Measurements from ENCODE around the gene ZGRF1. TPM values are rescaled to one million over a fixed set of nuclear protein-coding genes. Genes with fewer than 3 reads are reported as not detected.

Gene ZGRF1
- polyA plus RNA-seq, 1 donor from 2014 or later: 18.0 TPM

- no peaks in the 10 kb centered on the region for H3K79me2 ChIP-seq (replicated peaks; ENCODE audit: insufficient read depth, low read length)
- H3F3A ChIP-seq (ENCODE audit: insufficient read depth, low read length, poor library complexity, severe bottlenecking): no peaks in the 10 kb centered on the region
- H3K36me3 ChIP-seq (ENCODE audit: insufficient read depth, low read length): no peaks in the 10 kb centered on the region
- no peak overlapping the region for H3K27ac ChIP-seq (ENCODE audit: low read length)
- H3K4me2 ChIP-seq (ENCODE audit: low read length): no peak overlapping the region
- H4K20me1 ChIP-seq (ENCODE audit: insufficient read depth): no peaks in the 10 kb centered on the region
- no peak overlapping the region for H3K4me3 ChIP-seq (ENCODE audit: low read length)
- no peak overlapping the region for H2AFZ ChIP-seq (ENCODE audit: low read depth, low read length)
- H3K27me3 ChIP-seq (ENCODE audit: insufficient read depth, low read depth, low read length): no peaks in the 10 kb centered on the region
- TF ChIP-seq POLR2AphosphoS5 (IDR thresholded peaks at IDR 0.05) (no peak), CTCF (IDR thresholded peaks at IDR 0.05; ENCODE audit: poor library complexity, severe bottlenecking) (no peak), MXI1 (conservative IDR thresholded peaks at IDR 0.05; ENCODE audit: poor library complexity, severe bottlenecking) (no peak)
- H3K9me3 ChIP-seq (ENCODE audit: low read length): no peaks in the 10 kb centered on the region
- H3K9me2 ChIP-seq (ENCODE audit: insufficient read depth, low read length): no peaks in the 10 kb centered on the region
- H3K9ac ChIP-seq (ENCODE audit: low read length): no peak overlapping the region
These were observed 74.3 kb downstream of the ZGRF1 start for GRCh38 chr4:112562254-112562879.

GRCh38 chr4:112560084-112560483 is 76.6 kb downstream of the ZGRF1 start:
- H3K79me2 ChIP-seq (replicated peaks; ENCODE audit: insufficient read depth, low read length): no peaks in the 10 kb centered on the region
- no peaks in the 10 kb centered on the region for H3K27me3 ChIP-seq (ENCODE audit: insufficient read depth, low read depth, low read length)
- H3K9ac ChIP-seq (ENCODE audit: low read length): no peak overlapping the region
- no peaks in the 10 kb centered on the region for H3K9me3 ChIP-seq (ENCODE audit: low read length)
- no peak overlapping the region for H2AFZ ChIP-seq (ENCODE audit: low read depth, low read length)
- no peak overlapping the region for H3K27ac ChIP-seq (ENCODE audit: low read length)
- H4K20me1 ChIP-seq (ENCODE audit: insufficient read depth): no peaks in the 10 kb centered on the region
- TF ChIP-seq TAF1 (IDR thresholded peaks at IDR 0.05; ENCODE audit: low read depth) (no peak), MXI1 (conservative IDR thresholded peaks at IDR 0.05; ENCODE audit: poor library complexity, severe bottlenecking) (no peak)
- H3F3A ChIP-seq (ENCODE audit: insufficient read depth, low read length, poor library complexity, severe bottlenecking): no peaks in the 10 kb centered on the region
- H3K4me3 ChIP-seq (ENCODE audit: low read length): no peak overlapping the region
- no peak overlapping the region for H3K4me2 ChIP-seq (ENCODE audit: low read length)
- H3K9me2 ChIP-seq (ENCODE audit: insufficient read depth, low read length): no peaks in the 10 kb centered on the region
- H3K36me3 ChIP-seq (ENCODE audit: insufficient read depth, low read length): no peaks in the 10 kb centered on the region

GRCh38 chr4:112559053-112559452 is 77.7 kb downstream of the ZGRF1 start:
- no peaks in the 10 kb centered on the region for H3K36me3 ChIP-seq (ENCODE audit: insufficient read depth, low read length)
- H3K9me3 ChIP-seq (ENCODE audit: low read length): no peaks in the 10 kb centered on the region
- no peak overlapping the region for H3K4me3 ChIP-seq (ENCODE audit: low read length)
- no peak overlapping the region for H3K4me2 ChIP-seq (ENCODE audit: low read length)
- no peak overlapping the region for H3K27ac ChIP-seq (ENCODE audit: low read length)
- H3K79me2 ChIP-seq (replicated peaks; ENCODE audit: insufficient read depth, low read length): no peaks in the 10 kb centered on the region
- no peak overlapping the region for H3K9ac ChIP-seq (ENCODE audit: low read length)
- H3K9me2 ChIP-seq (ENCODE audit: insufficient read depth, low read length): no peaks in the 10 kb centered on the region
- no peak overlapping the region for H2AFZ ChIP-seq (ENCODE audit: low read depth, low read length)
- TF ChIP-seq POLR2AphosphoS5 (IDR thresholded peaks at IDR 0.05): no peak
- no peak for TF ChIP-seq SMC3 (conservative IDR thresholded peaks at IDR 0.05; ENCODE audit: poor library complexity)
- no peak for TF ChIP-seq REST (IDR thresholded peaks at IDR 0.05; ENCODE audit: borderline replicate concordance)
- no peak for TF ChIP-seq RAD21 (conservative IDR thresholded peaks at IDR 0.05)
- no peak for TF ChIP-seq TAF1 (IDR thresholded peaks at IDR 0.05; ENCODE audit: low read depth)
- TF ChIP-seq CTCF (IDR thresholded peaks at IDR 0.05; ENCODE audit: poor library complexity, severe bottlenecking): no peak
- TF ChIP-seq MXI1 (conservative IDR thresholded peaks at IDR 0.05; ENCODE audit: poor library complexity, severe bottlenecking): no peak
- TF ChIP-seq EP300 (conservative IDR thresholded peaks at IDR 0.05; ENCODE audit: poor library complexity, severe bottlenecking): no peak
- TF ChIP-seq EZH2 (IDR thresholded peaks at IDR 0.05; ENCODE audit: borderline replicate concordance, insufficient read depth, low read length, poor library complexity, severe bottlenecking): no peak
- no peaks in the 10 kb centered on the region for H3F3A ChIP-seq (ENCODE audit: insufficient read depth, low read length, poor library complexity, severe bottlenecking)
- no peaks in the 10 kb centered on the region for H3K27me3 ChIP-seq (ENCODE audit: insufficient read depth, low read depth, low read length)
- H4K20me1 ChIP-seq (ENCODE audit: insufficient read depth): no peaks in the 10 kb centered on the region
